ENCODE data around the gene CDCA7. TPM values are rescaled to one million over a fixed set of nuclear protein-coding genes. Genes with fewer than 3 reads are reported as not detected.
"Not testable (repeated sequence)": the region's sequence is repeated elsewhere in the genome, so short reads cannot be mapped to it uniquely, and the experiment has no call there.

CDCA7 gene
- total RNA-seq, 1 experiment from 2014 or later, result 28.8 TPM

DNA sequence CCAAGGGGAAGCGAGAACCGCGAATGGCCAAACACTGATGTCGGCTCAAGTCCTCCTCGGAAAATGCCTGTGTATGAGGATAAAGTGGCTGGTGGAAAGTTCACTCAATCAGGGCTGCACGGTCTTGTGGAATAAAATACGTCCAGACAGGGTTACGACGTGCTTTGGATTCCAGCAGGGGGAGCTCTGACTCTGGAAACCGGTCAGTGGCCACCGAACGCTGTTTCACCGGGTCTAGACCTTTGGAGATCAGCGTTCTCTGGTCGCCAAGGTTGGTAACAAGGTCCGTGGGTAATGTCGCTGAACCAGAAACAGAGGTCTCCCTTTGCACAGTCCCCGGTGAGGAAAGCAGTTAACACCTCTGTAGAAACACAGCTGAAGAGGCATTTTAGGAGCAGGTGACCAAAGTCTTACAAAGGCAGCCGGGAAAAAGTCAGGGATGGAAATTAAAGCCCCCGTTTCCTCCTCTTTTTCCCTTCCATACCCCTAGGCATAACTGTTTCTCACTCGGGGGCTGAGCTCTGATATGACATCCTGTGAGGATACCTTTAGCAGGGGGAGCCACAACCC lies 47.8 kb downstream of the CDCA7 start:
- DNase-seq (ENCODE audit: low read depth), result peak; percentile 79

DNA sequence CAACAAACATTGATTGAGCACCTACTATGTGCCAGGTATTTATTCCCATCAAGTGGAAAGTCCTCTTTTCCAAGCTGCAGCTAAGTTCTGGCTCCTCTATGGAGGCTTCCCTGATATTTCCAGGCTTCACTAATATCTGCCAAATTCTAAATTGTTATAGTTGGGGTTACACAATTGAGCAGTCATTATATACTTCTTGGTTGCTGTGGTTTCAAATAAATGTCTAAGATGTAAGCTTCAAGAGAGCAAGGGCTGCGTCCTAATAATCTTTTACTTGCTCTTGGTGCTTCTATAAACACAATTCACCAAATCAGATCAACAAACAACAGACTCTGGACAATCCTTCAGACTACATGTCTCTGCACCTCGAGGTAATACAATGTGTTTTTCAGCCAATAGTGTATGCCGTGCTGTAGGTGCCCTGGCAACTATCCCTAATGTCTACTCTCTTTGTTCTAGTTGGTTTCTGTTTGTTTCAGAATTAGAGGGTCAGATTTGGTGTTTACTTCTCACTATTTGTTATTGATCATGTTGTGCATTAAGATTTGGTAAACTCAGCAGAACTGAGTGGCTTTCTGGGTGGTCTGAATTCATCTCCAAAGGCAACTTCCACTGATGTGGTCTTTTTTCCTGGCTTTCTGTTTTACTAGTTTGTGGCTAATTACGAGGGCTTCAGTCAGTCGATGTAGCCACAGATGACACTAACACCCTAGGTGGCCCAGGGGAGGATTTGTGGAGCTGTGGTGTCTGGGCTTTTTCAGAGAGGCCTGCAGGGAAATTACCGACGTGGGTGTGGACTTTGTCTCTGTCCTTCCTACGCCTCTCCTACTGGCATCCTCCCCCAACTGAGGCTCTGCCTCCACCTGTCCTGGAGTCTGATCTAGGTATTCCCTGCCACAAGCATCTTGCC lies 50.4 kb downstream of the CDCA7 start:
- no peak for DNase-seq (ENCODE audit: low read depth)

DNA sequence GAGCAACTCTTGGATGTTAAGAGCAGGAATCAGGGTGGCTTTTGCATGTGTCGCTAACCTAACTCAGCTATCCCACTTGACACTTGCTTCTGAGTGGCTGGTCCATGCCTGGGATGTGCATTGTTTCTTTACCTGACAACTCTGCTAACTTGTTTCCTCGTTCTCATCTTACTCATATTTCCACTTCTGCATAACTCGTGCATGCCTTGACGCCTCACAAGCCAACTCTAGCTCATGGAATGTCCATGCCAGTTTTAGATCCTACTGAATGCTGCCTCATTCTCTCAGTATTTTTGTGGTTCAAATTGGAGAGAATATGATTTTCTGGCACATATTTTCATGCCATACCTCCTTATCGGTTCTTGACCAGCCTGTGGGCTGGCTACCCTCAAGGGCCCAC lies 52.5 kb downstream of the CDCA7 start:
- DNase-seq (ENCODE audit: low read depth), result no peak

DNA sequence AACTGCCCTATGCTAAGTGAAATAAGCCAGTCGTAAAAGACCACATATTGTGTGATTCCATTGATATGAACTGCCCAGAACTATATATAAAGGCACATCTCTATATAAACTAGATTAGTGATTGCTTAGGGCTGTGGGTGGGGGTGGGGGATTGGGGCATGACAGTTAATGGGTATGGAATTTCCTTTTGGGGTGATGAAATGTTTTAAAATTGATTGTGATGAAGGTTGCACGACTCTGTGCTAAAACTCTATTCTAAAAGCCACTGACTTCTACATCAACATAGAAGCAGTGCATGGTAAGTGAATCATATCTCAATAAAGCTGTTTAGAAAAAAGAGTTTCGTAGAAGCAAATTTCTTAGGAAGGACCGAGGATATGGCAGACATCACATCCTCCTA lies 53.0 kb downstream of the CDCA7 start:
- DNase-seq (ENCODE audit: low read depth), result no peak

DNA sequence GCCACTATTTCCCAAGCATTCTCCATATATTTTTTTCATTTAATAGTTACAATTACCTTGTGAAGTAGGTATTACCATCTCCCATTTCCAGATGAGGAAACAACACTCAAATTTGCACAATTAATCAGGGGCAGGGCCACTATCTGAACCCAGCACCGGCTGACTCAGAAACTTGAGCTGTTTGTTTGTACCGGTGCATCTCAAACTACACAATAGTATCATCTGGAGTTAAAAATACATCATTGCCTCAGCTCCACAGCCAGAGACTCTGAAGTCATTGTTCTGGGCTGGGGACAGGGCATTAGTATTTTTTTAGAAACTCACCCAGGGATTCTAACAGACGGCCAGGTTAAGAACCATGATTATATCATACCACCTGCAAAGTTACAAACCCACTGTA lies 55.9 kb downstream of the CDCA7 start:
- no peak for DNase-seq (ENCODE audit: low read depth)

DNA sequence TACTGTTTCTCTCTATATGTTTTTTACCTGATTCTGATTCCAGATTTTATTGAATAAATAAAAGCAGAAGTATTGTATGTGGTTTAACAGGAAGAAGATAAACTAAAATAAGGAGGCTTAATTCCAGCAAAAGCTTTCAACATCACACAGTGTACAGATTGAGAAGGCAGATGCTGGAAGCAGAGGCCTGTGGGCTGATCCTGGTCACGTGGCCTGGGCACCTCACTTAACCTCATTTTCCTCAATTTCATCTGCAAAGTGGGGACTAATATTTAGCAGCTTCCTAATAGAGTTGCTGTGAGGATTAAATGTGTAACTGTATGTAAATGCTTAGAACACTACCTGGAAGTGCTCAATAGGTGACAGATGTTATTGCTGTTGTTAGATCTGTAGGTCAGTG lies 58.0 kb downstream of the CDCA7 start:
- no peak for DNase-seq (ENCODE audit: low read depth)

DNA sequence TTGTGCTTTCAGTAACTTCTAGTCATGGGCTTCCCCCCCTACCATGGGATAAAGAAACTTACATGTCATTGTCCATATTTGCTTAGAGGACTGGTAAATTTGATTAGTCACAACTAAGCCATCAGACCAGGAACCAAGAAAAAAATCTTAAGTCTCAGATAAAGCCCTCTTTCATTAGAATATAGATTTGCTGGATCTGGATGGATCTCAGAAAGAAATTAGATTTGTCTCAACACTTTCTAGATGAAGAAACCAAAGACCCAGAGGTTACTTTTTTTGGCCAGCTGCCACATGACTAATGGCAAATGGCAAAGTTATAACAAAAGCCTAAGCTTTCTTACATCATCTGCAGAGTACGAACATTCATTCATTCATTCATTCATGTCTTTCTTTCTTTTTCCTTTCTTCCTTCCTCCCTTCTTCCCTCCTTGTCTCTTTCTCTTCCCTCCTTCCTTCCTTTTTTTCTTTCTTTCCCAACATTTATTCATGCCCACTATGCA lies 60.2 kb downstream of the CDCA7 start:
- peak; percentile 75 for DNase-seq (ENCODE audit: low read depth)

DNA sequence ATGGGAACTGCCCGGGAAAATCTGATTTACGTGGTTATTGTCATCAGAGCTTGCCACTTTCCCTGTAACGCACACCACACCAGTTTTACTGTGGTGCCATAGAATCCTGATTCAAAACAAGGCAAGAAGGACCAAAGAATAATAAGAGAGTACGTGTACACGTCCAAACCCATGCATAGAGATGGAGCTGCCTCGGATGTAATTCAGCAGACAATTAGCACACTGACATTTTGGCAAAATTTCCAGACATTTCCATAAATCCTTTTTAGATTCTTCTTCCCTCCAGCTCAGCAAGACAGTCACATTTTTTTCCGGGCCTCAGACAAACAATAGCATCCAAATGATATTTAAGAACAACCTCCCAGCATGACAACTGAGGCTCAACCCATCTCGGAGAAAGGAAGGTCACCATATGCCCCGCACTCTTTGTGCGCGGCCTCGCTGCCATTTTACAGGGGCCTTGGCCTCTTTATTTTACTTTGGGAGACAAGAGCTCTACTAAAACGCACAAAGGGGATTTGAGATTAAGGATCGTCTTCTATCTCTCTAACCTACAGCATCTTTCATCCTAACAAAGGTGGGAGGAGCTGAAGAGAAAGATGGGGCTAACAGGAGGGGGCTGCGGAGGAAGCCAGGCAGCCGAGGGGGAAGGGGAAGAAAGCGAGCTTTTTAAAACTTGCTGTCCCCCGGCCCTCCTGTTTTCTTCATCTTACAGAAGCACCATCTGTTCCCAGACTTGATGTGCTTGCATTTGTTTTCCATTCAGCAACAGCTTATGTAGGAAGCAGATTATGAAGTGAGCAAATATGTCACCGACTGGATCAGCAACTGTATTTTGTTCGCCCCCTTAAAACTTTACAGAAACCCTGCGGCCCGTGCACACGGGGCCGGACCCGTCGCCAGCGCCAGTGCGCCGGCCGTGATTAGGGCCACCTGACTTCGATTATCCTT lies 61.0 kb downstream of the CDCA7 start:
- DNase-seq (ENCODE audit: low read depth), result no peak

DNA sequence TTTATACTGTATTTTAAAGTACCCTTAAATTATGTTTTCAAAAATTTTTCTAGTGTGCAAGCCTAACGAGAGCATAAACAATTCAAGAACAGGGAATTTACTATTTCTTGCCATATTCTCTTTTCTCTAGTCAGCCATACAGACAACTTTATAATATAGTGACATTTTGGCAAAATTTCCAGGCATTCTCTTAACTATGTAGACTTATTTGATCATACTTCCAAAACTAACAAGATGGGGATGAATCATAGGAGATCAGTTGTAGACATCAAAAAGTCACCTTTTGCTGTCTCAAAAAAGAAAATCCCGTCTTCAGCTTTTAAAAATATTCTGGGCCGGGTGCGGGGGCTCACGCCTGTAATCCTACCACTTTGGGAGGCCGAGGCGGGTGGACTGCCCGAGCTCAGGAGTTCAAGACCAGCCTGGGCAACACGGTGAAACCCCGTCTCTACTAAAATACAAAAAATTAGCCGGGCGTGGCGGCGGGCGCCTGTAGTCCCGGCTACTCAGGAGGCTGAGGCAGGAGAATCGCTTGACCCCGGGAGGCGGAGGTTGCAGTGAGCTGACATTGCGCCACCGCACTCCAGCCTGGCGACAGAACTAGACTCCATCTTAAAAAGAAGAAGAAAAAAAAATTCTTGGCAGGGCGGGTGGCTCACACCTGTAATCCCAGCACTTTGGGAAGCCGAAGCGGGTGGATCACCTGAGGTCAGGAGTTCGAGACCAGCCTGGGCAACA lies 61.9 kb downstream of the CDCA7 start:
- not testable (repeated sequence) for DNase-seq (ENCODE audit: low read depth)

DNA sequence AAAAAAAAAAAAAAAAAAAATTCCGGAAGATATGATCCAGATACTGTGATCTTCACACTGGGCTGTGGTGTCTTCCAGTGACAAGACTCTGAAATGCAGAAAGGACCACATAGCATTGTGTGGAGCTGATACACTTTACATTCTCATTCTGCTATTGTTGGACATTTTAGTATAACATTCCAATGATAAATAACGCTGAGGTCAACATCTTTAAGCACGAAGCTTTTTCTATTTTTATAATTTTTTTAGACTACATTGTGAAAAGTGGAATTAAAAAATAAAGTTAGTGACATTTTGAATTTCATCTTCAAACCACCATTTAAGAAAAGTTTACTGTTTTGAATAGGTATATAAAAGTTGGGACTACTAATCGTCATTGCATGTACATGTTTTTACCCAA lies 62.7 kb downstream of the CDCA7 start:
- DNase-seq (ENCODE audit: low read depth), result no peak

DNA sequence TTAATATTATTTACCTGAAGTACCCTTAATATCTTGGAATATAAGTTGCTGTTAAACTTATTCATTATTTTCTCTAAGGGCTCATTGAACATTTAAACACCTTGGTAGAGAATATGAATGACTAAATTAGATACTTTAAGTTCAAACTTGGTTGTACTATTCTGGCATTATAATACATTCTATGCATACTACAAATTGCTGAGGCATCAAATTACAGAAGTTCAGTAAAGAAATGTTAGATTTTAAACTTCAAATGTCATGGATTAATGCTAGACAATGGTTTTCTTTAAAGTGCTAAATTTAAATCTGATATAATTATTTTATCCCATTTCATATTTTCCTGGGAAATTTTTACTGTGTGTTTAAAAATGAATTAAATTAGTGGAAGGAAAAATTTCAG lies 63.1 kb downstream of the CDCA7 start:
- no peak for DNase-seq (ENCODE audit: low read depth)
